HEK293 (cell line): Measurements from ENCODE around the gene GPRC5D.
A peak's percentile ranks its signal among the peaks of the same experiment; 100 is the strongest.

Experiments
- GLI2 ChIP-seq: fragments of 450-650 bp; formaldehyde crosslinking; IDR thresholded peaks from 2 replicates; pipeline ENCODE4; 2017; ENCODE audit warnings: missing biosample characterization, missing genetic modification characterization, low read depth, borderline replicate concordance
- GLIS2 ChIP-seq: fragments of 450-650 bp; formaldehyde crosslinking; IDR thresholded peaks from 2 replicates; pipeline ENCODE4 v1.5.1; 2016; ENCODE audit warnings: missing biosample characterization, missing genetic modification characterization
- KLF17 ChIP-seq: fragments of 450-650 bp; formaldehyde crosslinking; IDR thresholded peaks from 2 replicates; pipeline ENCODE4 v1.5.1; 2016; ENCODE audit warnings: missing biosample characterization, missing genetic modification characterization
- KLF8 ChIP-seq: fragments of 450-650 bp; formaldehyde crosslinking; IDR thresholded peaks from 2 replicates; pipeline ENCODE4 v1.5.1; 2016; ENCODE audit warnings: missing biosample characterization, missing genetic modification characterization
- SETDB1 ChIP-seq: IDR thresholded peaks from one replicate; pipeline ENCODE4 v1.6.1; 2017; ENCODE audit warnings: mild to moderate bottlenecking, low read length, moderate library complexity, mixed read lengths; ENCODE audit not compliant: insufficient read length
- ZBTB8A ChIP-seq: fragments of 450-650 bp; formaldehyde crosslinking; IDR thresholded peaks from 2 replicates; pipeline ENCODE4 v1.5.1; 2016; ENCODE audit warnings: missing biosample characterization, missing genetic modification characterization
- ZNF148 ChIP-seq: fragments of 450-650 bp; formaldehyde crosslinking; IDR thresholded peaks from 2 replicates; pipeline ENCODE4 v1.5.0; 2017; ENCODE audit warnings: missing biosample characterization, missing genetic modification characterization, borderline replicate concordance
- ZNF155 ChIP-seq: fragments of 450-650 bp; formaldehyde crosslinking; IDR thresholded peaks from 2 replicates; pipeline ENCODE4 v1.5.1; 2016; ENCODE audit warnings: missing biosample characterization, missing genetic modification characterization
- ZNF239 ChIP-seq: fragments of 450-650 bp; formaldehyde crosslinking; IDR thresholded peaks from 2 replicates; pipeline ENCODE4 v1.5.1; 2016; ENCODE audit warnings: missing biosample characterization, missing genetic modification characterization
- ZNF248 ChIP-seq: fragments of 450-650 bp; formaldehyde crosslinking; IDR thresholded peaks from 2 replicates; pipeline ENCODE4 v1.5.1; 2017; ENCODE audit warnings: missing biosample characterization, missing genetic modification characterization
- ZNF280C ChIP-seq: fragments of 450-650 bp; formaldehyde crosslinking; IDR thresholded peaks from 2 replicates; pipeline ENCODE4 v1.5.1; 2016; ENCODE audit warnings: missing biosample characterization, missing genetic modification characterization
- ZNF354C ChIP-seq: fragments of 450-650 bp; formaldehyde crosslinking; IDR thresholded peaks from 2 replicates; pipeline ENCODE4 v1.5.1; 2016; ENCODE audit warnings: missing biosample characterization, missing genetic modification characterization, low read depth, borderline replicate concordance
- ZNF544 ChIP-seq: fragments of 450-650 bp; formaldehyde crosslinking; IDR thresholded peaks from 2 replicates; pipeline ENCODE4 v1.5.0; 2017; ENCODE audit warnings: missing biosample characterization, missing genetic modification characterization
- ZNF585B ChIP-seq: fragments of 450-650 bp; formaldehyde crosslinking; IDR thresholded peaks from 2 replicates; pipeline ENCODE4 v1.5.1; 2016; ENCODE audit warnings: missing biosample characterization, missing genetic modification characterization
- ZNF600 ChIP-seq: fragments of 450-650 bp; formaldehyde crosslinking; IDR thresholded peaks from 2 replicates; pipeline ENCODE4 v1.5.1; 2016; ENCODE audit warnings: missing biosample characterization, missing genetic modification characterization
- ZNF626 ChIP-seq: fragments of 450-650 bp; sonication (Bioruptor Pico); formaldehyde crosslinking; IDR thresholded peaks from 2 replicates; pipeline ENCODE4 v1.5.1; 2018; ENCODE audit warnings: missing biosample characterization, missing genetic modification characterization, inconsistent platforms
- ZNF654 ChIP-seq: fragments of 450-650 bp; formaldehyde crosslinking; IDR thresholded peaks from 2 replicates; pipeline ENCODE4 v1.5.1; 2016; ENCODE audit warnings: low read depth, missing biosample characterization, missing genetic modification characterization
- ZNF768 ChIP-seq: fragments of 450-650 bp; formaldehyde crosslinking; IDR thresholded peaks from 2 replicates; pipeline ENCODE4 v1.5.1; 2018; ENCODE audit warnings: missing biosample characterization, mild to moderate bottlenecking, missing genetic modification characterization
- TF ChIP-seq, protein P1 (sequence below): fragments of 450-650 bp; formaldehyde crosslinking; IDR thresholded peaks from 2 replicates; pipeline ENCODE4 v1.5.1; 2016; ENCODE audit warnings: missing biosample characterization, missing genetic modification characterization
- TF ChIP-seq, protein P2 (sequence below): fragments of 450-650 bp; formaldehyde crosslinking; IDR thresholded peaks from 2 replicates; pipeline ENCODE4 v1.5.1; 2016; ENCODE audit warnings: missing biosample characterization, missing genetic modification characterization
- TF ChIP-seq, protein P3 (sequence below): fragments of 450-650 bp; formaldehyde crosslinking; IDR thresholded peaks from 2 replicates; pipeline ENCODE4 v1.5.1; 2016; ENCODE audit warnings: missing biosample characterization, missing genetic modification characterization
- TF ChIP-seq, protein P4 (sequence below): fragments of 450-650 bp; formaldehyde crosslinking; IDR thresholded peaks from 2 replicates; pipeline ENCODE4 v1.5.1; 2016; ENCODE audit warnings: missing biosample characterization, missing genetic modification characterization
- TF ChIP-seq, protein P5 (sequence below): fragments of 450-650 bp; formaldehyde crosslinking; IDR thresholded peaks from 2 replicates; pipeline ENCODE4 v1.5.1; 2016; ENCODE audit warnings: missing biosample characterization, missing genetic modification characterization

The GPRC5D gene

GRCh38 chr12:12891080-12891880 lies 60.7 kb downstream of the GPRC5D start, which contains the start of gene GPRC5A (continued):
- TF ChIP-seq ZNF148 (no peak), SETDB1 (no peak), GLIS2 (tag by site-specific recombination) (peak; percentile 100), KLF17 (peak; percentile 99), ZNF600 (tag by site-specific recombination) (peak; percentile 96), ZNF155 (tag by site-specific recombination) (no peak), ZNF768 (tag by site-specific recombination) (no peak), KLF8 (tag by site-specific recombination) (peak; percentile 91), ZNF626 (tag by site-specific recombination) (no peak), ZNF280C (tag by site-specific recombination) (no peak), ZNF248 (no peak), ZNF544 (tag by site-specific recombination) (no peak), ZNF585B (tag by site-specific recombination) (no peak), ZNF354C (tag by site-specific recombination) (0 out of 2 replicates have a peak, but pooled peaks have one; percentile 10), GLI2 (no peak; the same call in 1 of the 2 replicates), ZBTB8A (tag by site-specific recombination) (peak; percentile 69), ZNF654 (tag by site-specific recombination) (no peak), ZNF239 (tag by site-specific recombination) (0 out of 2 replicates have a peak, but pooled peaks have one; percentile 49)
- TF ChIP-seq, protein P1, sequence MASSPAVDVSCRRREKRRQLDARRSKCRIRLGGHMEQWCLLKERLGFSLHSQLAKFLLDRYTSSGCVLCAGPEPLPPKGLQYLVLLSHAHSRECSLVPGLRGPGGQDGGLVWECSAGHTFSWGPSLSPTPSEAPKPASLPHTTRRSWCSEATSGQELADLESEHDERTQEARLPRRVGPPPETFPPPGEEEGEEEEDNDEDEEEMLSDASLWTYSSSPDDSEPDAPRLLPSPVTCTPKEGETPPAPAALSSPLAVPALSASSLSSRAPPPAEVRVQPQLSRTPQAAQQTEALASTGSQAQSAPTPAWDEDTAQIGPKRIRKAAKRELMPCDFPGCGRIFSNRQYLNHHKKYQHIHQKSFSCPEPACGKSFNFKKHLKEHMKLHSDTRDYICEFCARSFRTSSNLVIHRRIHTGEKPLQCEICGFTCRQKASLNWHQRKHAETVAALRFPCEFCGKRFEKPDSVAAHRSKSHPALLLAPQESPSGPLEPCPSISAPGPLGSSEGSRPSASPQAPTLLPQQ (tag by site-specific recombination): peak; percentile 90
- TF ChIP-seq, protein P2, sequence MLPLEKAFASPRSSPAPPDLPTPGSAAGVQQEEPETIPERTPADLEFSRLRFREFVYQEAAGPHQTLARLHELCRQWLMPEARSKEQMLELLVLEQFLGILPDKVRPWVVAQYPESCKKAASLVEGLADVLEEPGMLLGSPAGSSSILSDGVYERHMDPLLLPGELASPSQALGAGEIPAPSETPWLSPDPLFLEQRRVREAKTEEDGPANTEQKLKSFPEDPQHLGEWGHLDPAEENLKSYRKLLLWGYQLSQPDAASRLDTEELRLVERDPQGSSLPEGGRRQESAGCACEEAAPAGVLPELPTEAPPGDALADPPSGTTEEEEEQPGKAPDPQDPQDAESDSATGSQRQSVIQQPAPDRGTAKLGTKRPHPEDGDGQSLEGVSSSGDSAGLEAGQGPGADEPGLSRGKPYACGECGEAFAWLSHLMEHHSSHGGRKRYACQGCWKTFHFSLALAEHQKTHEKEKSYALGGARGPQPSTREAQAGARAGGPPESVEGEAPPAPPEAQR (tag by site-specific recombination): no peak
- TF ChIP-seq, protein P3, sequence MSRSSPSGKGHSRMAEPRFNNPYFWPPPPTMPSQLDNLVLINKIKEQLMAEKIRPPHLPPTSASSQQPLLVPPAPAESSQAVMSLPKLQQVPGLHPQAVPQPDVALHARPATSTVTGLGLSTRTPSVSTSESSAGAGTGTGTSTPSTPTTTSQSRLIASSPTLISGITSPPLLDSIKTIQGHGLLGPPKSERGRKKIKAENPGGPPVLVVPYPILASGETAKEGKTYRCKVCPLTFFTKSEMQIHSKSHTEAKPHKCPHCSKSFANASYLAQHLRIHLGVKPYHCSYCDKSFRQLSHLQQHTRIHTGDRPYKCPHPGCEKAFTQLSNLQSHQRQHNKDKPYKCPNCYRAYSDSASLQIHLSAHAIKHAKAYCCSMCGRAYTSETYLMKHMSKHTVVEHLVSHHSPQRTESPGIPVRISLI (tag by site-specific recombination): peak; percentile 50; the same call in 1 of the 2 replicates
- TF ChIP-seq, protein P4, sequence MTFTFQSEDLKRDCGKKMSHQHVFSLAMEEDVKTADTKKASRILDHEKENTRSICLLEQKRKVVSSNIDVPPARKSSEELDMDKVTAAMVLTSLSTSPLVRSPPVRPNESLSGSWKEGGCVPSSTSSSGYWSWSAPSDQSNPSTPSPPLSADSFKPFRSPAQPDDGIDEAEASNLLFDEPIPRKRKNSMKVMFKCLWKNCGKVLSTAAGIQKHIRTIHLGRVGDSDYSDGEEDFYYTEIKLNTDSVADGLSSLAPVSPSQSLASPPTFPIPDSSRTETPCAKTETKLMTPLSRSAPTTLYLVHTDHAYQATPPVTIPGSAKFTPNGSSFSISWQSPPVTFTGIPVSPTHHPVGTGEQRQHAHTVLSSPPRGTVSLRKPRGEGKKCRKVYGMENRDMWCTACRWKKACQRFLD: no peak
- TF ChIP-seq, protein P5, sequence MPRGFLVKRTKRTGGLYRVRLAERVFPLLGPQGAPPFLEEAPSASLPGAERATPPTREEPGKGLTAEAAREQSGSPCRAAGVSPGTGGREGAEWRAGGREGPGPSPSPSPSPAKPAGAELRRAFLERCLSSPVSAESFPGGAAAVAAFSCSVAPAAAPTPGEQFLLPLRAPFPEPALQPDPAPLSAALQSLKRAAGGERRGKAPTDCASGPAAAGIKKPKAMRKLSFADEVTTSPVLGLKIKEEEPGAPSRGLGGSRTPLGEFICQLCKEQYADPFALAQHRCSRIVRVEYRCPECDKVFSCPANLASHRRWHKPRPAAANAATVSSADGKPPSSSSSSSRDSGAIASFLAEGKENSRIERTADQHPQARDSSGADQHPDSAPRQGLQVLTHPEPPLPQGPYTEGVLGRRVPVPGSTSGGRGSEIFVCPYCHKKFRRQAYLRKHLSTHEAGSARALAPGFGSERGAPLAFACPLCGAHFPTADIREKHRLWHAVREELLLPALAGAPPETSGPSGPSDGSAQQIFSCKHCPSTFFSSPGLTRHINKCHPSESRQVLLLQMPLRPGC (tag by site-specific recombination): peak; percentile 73; the same call in 1 of the 2 replicates
